Measurements from ENCODE around the gene GCSH. TPM values are rescaled to one million over a fixed set of nuclear protein-coding genes. Genes with fewer than 3 reads are reported as not detected.

Gene GCSH
- total and polyA plus RNA-seq, 10 of the 15 experiments (the other 5 are each of a cell fraction or from before 2014, with no cell fraction given): 14.7 to 108 (median 39.3) TPM

DNA sequence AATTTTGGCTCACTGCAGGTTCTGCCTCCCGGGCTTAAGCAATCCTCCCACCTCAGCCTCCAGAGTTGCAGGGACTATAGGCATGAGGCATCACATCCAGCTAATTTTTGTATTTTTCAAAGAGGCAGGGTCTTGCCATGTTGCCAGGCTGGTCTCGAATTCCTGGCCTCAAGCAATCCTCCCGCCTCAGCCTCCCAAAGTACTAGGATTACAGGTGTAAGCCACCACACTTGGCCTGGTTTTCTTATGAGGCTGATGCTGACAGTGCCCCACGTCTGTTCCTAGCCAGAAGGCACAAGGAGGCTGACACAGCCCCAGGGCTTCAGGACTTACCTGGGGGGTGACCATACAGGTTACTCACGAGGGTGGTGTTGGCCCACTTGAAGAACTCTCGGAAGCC, 33.9 kb upstream of the GCSH start:
- ChIA-PET SMC1A (ENCODE audit: uncharacterized antibody, unreplicated experiment) (no interaction called here), CTCF (no interaction called here), RAD21 (ENCODE audit: unreplicated experiment) (no interaction called here), POLR2A (no interaction called here)
- no TSS peak for BruUV-seq (replicated peaks)
- WGBS (ENCODE audit: insufficient coverage, insufficient replicate concordance, low lambda C conversion rate, missing lambda C conversion rate): 14% methylated on average over 6 of the region's 6 CpGs
- FAIRE-seq (no peak), ATAC-seq (no peak), DNase-seq (ENCODE audit: low read depth, low spot score) (no peak)
- in situ Hi-C loops (cut with MboI) (no loop called here), intact Hi-C loops (cut with micrococcal nuclease; ENCODE audit: unreplicated experiment) (no loop called here)
- Histone ChIP-seq H3K27ac (ENCODE audit: control insufficient read depth, insufficient read depth) (no peak overlapping the region), H3K79me2 (ENCODE audit: control insufficient read depth, insufficient read depth, low read length) (no peaks in the 10 kb centered on the region), H3K36me3 (ENCODE audit: control insufficient read depth in 2 of 2, insufficient read depth in 2 of 2, low read length in 1 of 2) (no peaks in the 10 kb centered on the region), H3K9me3 (replicated peaks; ENCODE audit: control insufficient read depth, insufficient read depth, low read length) (no peaks in the 10 kb centered on the region), H3K4me2 (ENCODE audit: control insufficient read depth, insufficient read depth) (no peak overlapping the region), H2AFZ (ENCODE audit: control insufficient read depth, low read depth, low read length) (no peak overlapping the region), H3K9ac (ENCODE audit: control insufficient read depth, insufficient read depth, low read length) (no peak overlapping the region), H3K4me1 (ENCODE audit: control insufficient read depth, insufficient read depth, low read length) (0 out of 2 replicates have a peak, but pooled peaks cover 3% of the 10 kb centered on the region), H4K20me1 (ENCODE audit: control insufficient read depth, insufficient read depth) (no peaks in the 10 kb centered on the region), H3K27me3 (replicated peaks in 1 of 2; ENCODE audit: control insufficient read depth in 2 of 2, insufficient read depth in 2 of 2, low read length in 1 of 2) (peaks cover 0 to 3% of the 10 kb centered on the region in 2 experiments; a peak in 2 of 4 replicates), H3K4me3 (no peak overlapping the region)
- TF ChIP-seq ZNF217 (IDR thresholded peaks at IDR 0.05): no peak
- no peak for TF ChIP-seq LARP7 (IDR thresholded peaks at IDR 0.05)
- no peak for TF ChIP-seq MAX (IDR thresholded peaks at IDR 0.05; ENCODE audit: low read depth, low read length)
- no peak for TF ChIP-seq NBN (IDR thresholded peaks at IDR 0.05)

GRCh38 chr16:81128726-81129524, 32.7 kb upstream of the GCSH start:
- no TSS peak for BruUV-seq (replicated peaks)
- Histone ChIP-seq H2AFZ (ENCODE audit: control insufficient read depth, low read depth, low read length) (no peak overlapping the region), H3K4me2 (ENCODE audit: control insufficient read depth, insufficient read depth) (no peak overlapping the region), H3K9me3 (replicated peaks; ENCODE audit: control insufficient read depth, insufficient read depth, low read length) (no peaks in the 10 kb centered on the region), H3K79me2 (ENCODE audit: control insufficient read depth, insufficient read depth, low read length) (no peaks in the 10 kb centered on the region), H3K27ac (ENCODE audit: control insufficient read depth, insufficient read depth) (no peak overlapping the region), H3K4me3 (no peak overlapping the region), H3K4me1 (ENCODE audit: control insufficient read depth, insufficient read depth, low read length) (no peaks in the 10 kb centered on the region), H3K36me3 (ENCODE audit: control insufficient read depth in 2 of 2, insufficient read depth in 2 of 2, low read length in 1 of 2) (no peaks in the 10 kb centered on the region), H3K9ac (ENCODE audit: control insufficient read depth, insufficient read depth, low read length) (no peak overlapping the region), H4K20me1 (ENCODE audit: control insufficient read depth, insufficient read depth) (no peaks in the 10 kb centered on the region), H3K27me3 (replicated peaks in 1 of 2; ENCODE audit: control insufficient read depth in 2 of 2, insufficient read depth in 2 of 2, low read length in 1 of 2) (peaks cover 0 to 3% of the 10 kb centered on the region in 2 experiments; a peak in 2 of 4 replicates)
- intact Hi-C loops (cut with micrococcal nuclease; ENCODE audit: unreplicated experiment) (no loop called here), in situ Hi-C loops (cut with MboI) (no loop called here)
- WGBS (ENCODE audit: insufficient coverage, insufficient replicate concordance, low lambda C conversion rate, missing lambda C conversion rate): 36% methylated on average over 13 of the region's 16 CpGs
- ChIA-PET POLR2A (interaction anchor here (0.6 kb wide), 1 partner anchor 13 kb away, joined by 3 read pairs; no protein-coding TSS in a partner anchor), RAD21 (ENCODE audit: unreplicated experiment) (no interaction called here), CTCF (interaction anchor here (0.6 kb wide), 1 partner anchor 52 kb away, joined by 3 read pairs; no protein-coding TSS in a partner anchor), SMC1A (ENCODE audit: uncharacterized antibody, unreplicated experiment) (no interaction called here)
- DNase-seq (ENCODE audit: low read depth, low spot score): no peak
- ATAC-seq: no peak
- FAIRE-seq: no peak
- TF ChIP-seq, protein P1, sequence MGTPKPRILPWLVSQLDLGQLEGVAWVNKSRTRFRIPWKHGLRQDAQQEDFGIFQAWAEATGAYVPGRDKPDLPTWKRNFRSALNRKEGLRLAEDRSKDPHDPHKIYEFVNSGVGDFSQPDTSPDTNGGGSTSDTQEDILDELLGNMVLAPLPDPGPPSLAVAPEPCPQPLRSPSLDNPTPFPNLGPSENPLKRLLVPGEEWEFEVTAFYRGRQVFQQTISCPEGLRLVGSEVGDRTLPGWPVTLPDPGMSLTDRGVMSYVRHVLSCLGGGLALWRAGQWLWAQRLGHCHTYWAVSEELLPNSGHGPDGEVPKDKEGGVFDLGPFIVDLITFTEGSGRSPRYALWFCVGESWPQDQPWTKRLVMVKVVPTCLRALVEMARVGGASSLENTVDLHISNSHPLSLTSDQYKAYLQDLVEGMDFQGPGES (IDR thresholded peaks at IDR 0.05): no peak
- TF ChIP-seq PRDM15 (CRISPR knock-in tag; IDR thresholded peaks at IDR 0.05) (no peak), MYC (IDR thresholded peaks at IDR 0.05; ENCODE audit: insufficient read depth, insufficient read length, insufficient replicate concordance, low read length, severe bottlenecking) (no peak), SIN3A (IDR thresholded peaks at IDR 0.05; ENCODE audit: low read depth, low read length) (no peak), ASH2L (IDR thresholded peaks at IDR 0.05; ENCODE audit: borderline replicate concordance, low read depth) (no peak)
- TF ChIP-seq, protein P2, sequence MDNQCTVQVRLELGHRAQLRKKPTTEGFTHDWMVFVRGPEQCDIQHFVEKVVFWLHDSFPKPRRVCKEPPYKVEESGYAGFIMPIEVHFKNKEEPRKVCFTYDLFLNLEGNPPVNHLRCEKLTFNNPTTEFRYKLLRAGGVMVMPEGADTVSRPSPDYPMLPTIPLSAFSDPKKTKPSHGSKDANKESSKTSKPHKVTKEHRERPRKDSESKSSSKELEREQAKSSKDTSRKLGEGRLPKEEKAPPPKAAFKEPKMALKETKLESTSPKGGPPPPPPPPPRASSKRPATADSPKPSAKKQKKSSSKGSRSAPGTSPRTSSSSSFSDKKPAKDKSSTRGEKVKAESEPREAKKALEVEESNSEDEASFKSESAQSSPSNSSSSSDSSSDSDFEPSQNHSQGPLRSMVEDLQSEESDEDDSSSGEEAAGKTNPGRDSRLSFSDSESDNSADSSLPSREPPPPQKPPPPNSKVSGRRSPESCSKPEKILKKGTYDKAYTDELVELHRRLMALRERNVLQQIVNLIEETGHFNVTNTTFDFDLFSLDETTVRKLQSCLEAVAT (IDR thresholded peaks at IDR 0.05): no peak
